NCI-H2227 (cell line): ENCODE measurements around the gene SCYGR4.
"Not testable (repeated sequence)": the region's sequence is repeated elsewhere in the genome, so short reads cannot be mapped to it uniquely, and the experiment has no call there.

Experiments
- DNase-seq: peaks from one replicate; lab custom pipeline; 2025; ENCODE audit not compliant: unreplicated experiment; lab: John Stamatoyannopoulos, UW

Gene SCYGR4, protein sequence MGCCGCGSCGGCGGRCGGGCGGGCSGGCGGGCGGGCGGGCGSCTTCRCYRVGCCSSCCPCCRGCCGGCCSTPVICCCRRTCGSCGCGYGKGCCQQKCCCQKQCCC

GRCh38 chr2:227617316-227618230 is at the start of gene SCYGR4:
Gene SCYGR4 (plus strand): TSS chr2:227617498. CDS start chr2:227617498, 0 bp downstream.
- DNase-seq = no peak

- DNase-seq = no peak
Measured at GRCh38 chr2:227568852-227569169, 48.5 kb upstream of the SCYGR4 start.

GRCh38 chr2:227570615-227571014 is 46.7 kb upstream of the SCYGR4 start:
- DNase-seq = no peak

- no peak for DNase-seq
Measured at GRCh38 chr2:227576110-227576509, 41.2 kb upstream of the SCYGR4 start.

DNA sequence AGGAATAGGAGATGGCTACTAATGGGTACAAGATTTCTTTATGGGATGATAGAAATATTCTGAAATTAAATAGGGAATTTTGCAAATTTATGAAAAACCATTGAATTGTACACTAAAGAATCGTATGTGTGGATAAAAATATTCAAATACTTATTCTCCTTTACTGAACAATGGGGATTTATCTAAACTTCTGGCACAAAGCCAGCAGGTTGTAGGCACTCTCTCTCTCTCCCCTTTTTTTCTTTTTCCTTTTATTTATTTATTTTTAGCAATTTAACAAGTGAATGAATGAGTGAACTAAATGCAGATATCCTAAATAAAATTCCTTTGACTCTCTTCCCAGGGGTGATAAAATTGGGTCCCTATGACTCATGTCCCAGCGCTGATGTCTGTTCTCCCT is 40.5 kb upstream of the SCYGR4 start:
- no peak for DNase-seq

DNA sequence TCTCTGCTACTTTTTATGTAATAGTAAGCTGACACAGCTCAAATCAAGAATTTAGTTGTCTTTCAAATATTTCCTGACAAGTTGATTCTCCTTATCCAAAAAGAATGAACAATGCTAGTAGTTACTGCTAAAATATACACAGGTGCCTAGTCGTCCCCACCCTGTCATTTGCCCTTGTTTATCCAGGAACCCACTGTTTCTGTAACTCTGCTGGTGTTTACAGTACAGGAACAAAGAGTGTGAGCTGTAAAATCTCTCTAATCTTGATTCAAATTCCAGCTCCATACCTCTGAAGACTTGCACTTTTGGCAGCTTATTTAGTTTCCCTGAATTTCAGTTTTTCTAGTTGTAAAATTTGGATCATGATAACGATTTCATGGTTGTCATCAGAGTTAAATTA is 39.7 kb upstream of the SCYGR4 start:
- no peak for DNase-seq

GRCh38 chr2:227578642-227579041 is 38.7 kb upstream of the SCYGR4 start:
- no peak for DNase-seq

DNA sequence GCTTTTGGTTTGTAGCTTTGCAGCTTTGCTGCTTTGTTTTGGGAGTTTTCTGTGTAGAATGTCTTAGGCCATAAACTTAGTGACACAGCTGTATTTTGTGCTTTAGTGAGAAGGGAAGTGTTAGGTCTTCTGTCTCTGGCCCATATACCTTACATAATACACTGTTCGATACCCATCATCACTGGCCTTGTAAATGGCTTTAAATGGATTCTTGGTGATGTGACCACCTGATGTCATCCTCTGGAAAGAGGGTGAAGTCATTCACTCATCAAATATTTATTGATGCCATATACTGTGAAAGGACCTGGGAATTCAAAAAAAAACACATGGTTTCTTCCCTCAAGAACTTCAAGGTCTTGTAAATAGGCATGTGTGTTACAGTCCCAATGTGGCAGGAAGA is 37.5 kb upstream of the SCYGR4 start:
- DNase-seq = no peak

GRCh38 chr2:227582369-227582768 is 34.9 kb upstream of the SCYGR4 start:
- no peak for DNase-seq

DNA sequence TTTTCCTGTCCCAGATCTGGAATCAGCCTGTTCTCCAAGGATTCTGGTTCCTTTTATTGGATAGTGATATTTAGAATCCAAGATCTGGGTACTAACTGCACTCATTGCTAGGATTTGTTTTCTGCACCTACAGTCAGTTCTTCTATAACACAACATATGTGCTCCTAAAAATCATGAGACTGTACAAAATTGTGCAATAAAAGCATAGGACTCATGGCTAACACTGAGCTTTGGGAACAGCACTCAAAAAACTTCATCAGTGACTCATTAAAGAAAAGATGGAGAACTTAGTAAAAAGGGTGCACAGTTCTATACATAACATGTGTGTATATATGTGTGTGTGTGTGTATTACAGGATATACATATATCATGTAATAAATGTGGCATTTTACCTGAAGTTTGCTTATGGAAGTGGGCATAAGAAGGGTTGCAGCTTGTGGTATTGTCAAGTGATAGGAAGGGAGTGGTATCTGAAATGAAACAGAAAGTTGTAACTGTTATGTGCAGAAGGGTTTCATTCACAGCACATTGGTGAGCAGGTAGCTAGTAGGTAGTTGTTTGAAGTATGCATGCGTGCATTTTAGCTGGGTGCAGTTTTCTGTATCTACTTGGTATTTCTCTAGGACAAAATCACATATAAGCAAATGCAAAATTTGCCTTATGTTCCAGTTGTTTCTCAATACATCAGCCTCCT is 24.5 kb upstream of the SCYGR4 start:
- DNase-seq = no peak

- DNase-seq = no peak
Measured at GRCh38 chr2:227595797-227596196, 21.5 kb upstream of the SCYGR4 start.

DNA sequence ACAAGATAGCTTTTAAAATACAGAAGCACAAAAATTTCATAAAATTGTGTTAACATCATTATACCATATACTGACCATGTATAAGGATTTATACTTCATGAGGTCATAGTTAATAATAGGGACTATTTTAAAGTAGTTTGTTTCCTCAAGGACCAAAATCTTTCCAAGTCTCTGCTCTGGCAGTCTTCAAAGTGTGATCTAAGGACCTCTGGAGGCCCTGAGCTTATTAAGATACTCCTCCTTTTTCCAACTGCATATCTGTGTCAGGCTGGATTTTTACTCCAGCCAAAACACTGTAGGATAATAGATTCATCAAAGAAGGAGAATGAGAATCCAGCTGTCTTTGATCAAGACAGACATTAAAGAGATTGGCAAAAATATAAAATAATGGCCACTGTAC is 20.3 kb upstream of the SCYGR4 start:
- no peak for DNase-seq

- no peak for DNase-seq
Measured at GRCh38 chr2:227597998-227598397, 19.3 kb upstream of the SCYGR4 start.

DNA sequence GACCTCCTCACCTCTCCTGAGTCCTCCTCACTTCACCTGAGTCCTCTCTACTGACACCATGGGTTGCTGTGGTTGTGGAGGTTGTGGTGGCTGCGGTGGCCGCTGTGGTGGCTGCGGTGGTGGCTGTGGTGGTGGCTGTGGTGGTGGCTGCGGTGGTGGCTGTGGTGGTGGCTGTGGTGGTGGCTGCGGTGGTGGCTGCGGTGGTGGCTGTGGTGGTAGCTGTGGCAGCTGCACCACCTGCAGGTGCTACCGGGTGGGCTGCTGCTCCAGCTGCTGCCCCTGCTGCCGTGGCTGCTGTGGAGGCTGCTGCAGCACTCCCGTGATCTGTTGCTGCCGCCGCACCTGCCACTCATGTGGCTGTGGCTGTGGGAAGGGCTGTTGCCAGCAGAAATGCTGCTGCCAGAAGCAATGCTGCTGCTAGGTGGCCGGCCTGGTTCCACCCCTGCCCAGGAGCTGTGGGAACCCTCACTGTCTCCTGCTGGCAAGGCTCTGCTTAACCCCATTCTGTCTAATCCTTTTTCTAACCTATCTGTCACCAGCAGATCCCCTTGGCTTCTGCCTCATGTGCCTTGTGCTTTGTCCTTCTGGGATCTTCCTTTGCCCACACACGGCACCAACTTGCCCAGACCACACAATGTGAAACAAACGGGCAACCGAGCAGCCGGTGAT is 18.3 kb upstream of the SCYGR4 start, which contains the start of gene SCYGR2:
TSS of gene SCYGR2 (plus strand) at position 59 of the 669 bp plus-strand sequence. CDS start at position 59, 0 bp downstream.
- not testable (repeated sequence) for DNase-seq

DNA sequence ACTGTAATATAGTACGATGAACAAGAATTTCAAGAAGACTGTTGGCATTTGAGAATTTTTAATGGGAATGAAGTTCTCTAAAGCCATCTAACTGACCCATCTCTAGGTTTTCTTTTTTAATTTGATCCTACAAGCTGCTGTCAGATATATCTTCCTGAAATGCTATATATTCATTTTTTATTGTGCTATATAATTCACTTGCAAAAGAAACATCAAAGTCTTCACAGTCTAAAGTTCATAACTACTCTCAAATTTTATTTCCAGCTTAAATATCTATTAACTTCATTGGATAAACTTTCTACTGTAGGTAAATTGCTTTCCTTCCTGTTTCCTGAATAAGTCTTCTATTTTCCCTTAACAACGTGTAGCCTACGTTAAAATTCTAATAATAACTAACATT is 14.9 kb upstream of the SCYGR4 start:
- DNase-seq = no peak

DNA sequence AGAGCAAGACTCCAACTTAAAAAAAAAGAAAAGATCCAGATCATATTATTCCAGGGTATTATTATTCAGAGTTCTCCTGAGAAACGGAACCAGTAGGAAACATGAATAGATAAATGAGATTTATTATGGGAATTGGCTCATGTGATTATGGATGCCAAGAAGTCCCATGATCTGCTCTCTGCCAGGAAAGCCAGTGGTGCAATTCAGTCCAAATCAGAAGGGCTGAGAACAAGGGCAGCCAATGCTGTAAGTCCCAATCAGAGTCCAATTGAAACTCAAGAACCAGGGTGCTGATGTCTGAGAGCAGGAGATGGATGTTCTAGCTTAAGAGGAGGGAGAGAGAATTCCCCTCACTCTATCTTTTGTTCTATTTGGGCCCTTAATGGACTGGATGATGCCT is 10.8 kb upstream of the SCYGR4 start:
- DNase-seq = no peak

DNA sequence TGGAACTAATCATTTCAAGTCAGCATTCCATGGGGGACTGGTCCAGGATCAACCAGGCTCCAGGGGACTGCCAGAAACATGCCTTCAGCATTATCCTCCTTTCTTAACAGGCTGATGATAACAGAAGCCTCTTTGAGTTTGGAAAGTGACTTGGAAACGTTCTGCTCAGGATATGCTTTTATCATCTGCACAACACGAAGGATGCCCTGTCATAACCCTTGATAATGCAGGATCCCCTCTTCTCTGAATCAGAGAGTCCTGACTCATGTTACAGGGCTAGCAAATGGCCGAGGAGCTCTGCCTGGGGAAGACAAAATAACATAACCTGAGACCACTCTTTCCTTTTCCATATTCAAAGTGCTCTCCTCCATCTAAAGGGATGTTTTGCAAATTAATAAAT is 9.4 kb upstream of the SCYGR4 start:
- no peak for DNase-seq

DNA sequence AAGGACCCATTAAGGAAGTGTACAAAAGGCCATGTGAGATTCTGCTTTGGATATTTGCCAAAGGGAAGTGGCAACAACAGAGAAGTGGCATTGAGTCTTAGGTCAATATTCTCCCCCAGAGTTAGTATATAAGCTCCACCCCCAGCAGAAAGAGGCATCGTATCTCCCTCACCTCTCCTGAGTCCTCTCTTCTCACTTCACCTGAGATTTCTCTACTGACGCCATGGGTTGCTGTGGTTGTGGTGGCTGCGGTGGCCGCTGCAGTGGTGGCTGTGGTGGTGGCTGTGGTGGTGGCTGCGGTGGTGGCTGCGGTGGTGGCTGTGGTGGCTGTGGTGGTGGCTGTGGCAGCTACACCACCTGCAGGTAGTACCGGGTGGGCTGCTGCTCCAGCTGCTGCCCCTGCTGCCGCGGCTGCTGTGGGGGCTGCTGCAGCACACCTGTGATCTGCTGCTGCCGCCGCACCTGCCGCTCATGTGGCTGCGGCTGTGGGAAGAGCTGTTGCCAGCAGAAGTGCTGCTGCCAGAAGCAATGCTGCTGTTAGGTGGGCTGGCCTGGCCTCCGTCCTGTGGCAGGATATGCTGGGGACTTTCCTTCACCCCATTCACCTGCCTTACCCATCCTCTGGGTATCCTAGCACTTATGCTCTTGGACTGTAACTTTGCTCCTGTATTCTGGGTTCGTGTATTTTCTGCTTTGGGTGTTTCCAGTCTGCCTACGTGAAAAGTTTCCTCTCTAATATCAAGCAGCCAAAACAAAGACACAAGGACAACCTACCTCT is 8.5 kb upstream of the SCYGR4 start:
- DNase-seq = no peak

- DNase-seq = no peak
Measured at GRCh38 chr2:227610123-227610522, 7.2 kb upstream of the SCYGR4 start.

GRCh38 chr2:227612546-227613271 is 4.6 kb upstream of the SCYGR4 start:
- DNase-seq = no peak
